CD14-positive monocyte (primary cell): ENCODE measurements around the gene KIT. TPM values are rescaled to one million over a fixed set of nuclear protein-coding genes. Genes with fewer than 3 reads are reported as not detected.

Experiments
- DNase-seq, 3 donors: peaks; one replicate each; pipeline ENCODE4 v3.0.0-alpha.2; 2011 to 2022
- H2AFZ ChIP-seq: 2 replicates; pipeline ENCODE4 v1.6.0; 2012; ENCODE audit warnings: mild to moderate bottlenecking, low read depth, low read length, inconsistent platforms; ENCODE audit not compliant: insufficient read depth, poor library complexity, severe bottlenecking
- H3K27ac ChIP-seq, 2 donors: 1 replicate in 1 of 2; 2 replicates in 1 of 2; pipeline ENCODE4 v1.5.1; 2012 to 2013; ENCODE audit warnings: low read length in 2 of 2, control low read depth in 1 of 2, inconsistent platforms in 1 of 2, low read depth in 1 of 2, mild to moderate bottlenecking in 1 of 2
- H3K27me3 ChIP-seq, 2 donors: one replicate each; pipeline versions ENCODE4 v1.6.0 to v1.6.1; 2011 to 2013; ENCODE audit warnings: low read length in 2 of 2; ENCODE audit not compliant: control insufficient read depth in 2 of 2, insufficient read depth in 2 of 2
- H3K36me3 ChIP-seq, 2 donors: replicated peaks in 1 of 2; 1 replicate in 1 of 2; 2 replicates in 1 of 2; pipeline versions ENCODE4 v1.5.1 to v1.6.1; 2012 to 2013; ENCODE audit warnings: low read length in 2 of 2, control low read depth in 1 of 2, inconsistent platforms in 1 of 2, mild to moderate bottlenecking in 1 of 2; ENCODE audit not compliant: insufficient read depth in 2 of 2, control insufficient read depth in 1 of 2
- H3K4me1 ChIP-seq, 2 donors: 1 replicate in 1 of 2; 2 replicates in 1 of 2; pipeline versions ENCODE4 v1.5.1 to v1.6.1; 2012 to 2013; ENCODE audit warnings: low read length in 2 of 2, control low read depth in 1 of 2, inconsistent platforms in 1 of 2, mild to moderate bottlenecking in 1 of 2, moderate library complexity in 1 of 2; ENCODE audit not compliant: insufficient read depth in 2 of 2, control insufficient read depth in 1 of 2
- H3K4me2 ChIP-seq: replicated peaks from 2 replicates; pipeline ENCODE3; 2012; ENCODE audit warnings: low read length, moderate library complexity, mild to moderate bottlenecking; ENCODE audit not compliant: poor library complexity, severe bottlenecking; ENCODE audit errors: extremely low read depth
- H3K4me3 ChIP-seq, 3 experiments: fragments of 200-600 bp in 1 of 3; sonication (generic) in 1 of 3; replicated peaks in 1 of 3; 1 replicate in 2 of 3; 2 replicates in 1 of 3; pipeline ENCODE4 v1.5.1; 2011 to 2013; ENCODE audit warnings: low read length in 3 of 3, mild to moderate bottlenecking in 3 of 3, control low read depth in 2 of 3, low read depth in 2 of 3, inconsistent platforms in 1 of 3, moderate library complexity in 1 of 3
- H3K79me2 ChIP-seq: 2 replicates; pipeline ENCODE4 v1.6.0; 2012; ENCODE audit warnings: mild to moderate bottlenecking, control low read depth, inconsistent platforms, low read length, moderate library complexity; ENCODE audit not compliant: insufficient read depth
- H3K9ac ChIP-seq: 2 replicates; pipeline ENCODE4 v1.6.0; 2017; ENCODE audit warnings: low read length, mild to moderate bottlenecking; ENCODE audit not compliant: insufficient read depth, poor library complexity, severe bottlenecking
- H3K9me3 ChIP-seq, 2 donors: replicated peaks in 1 of 2; 1 replicate in 1 of 2; 2 replicates in 1 of 2; pipeline versions ENCODE4 v1.5.1 to v1.6.1; 2012 to 2013; ENCODE audit warnings: low read length in 2 of 2, control low read depth in 1 of 2; ENCODE audit not compliant: control insufficient read depth in 1 of 2, insufficient read depth in 1 of 2
- H4K20me1 ChIP-seq: 2 replicates; pipeline ENCODE4 v1.6.0; 2012; ENCODE audit warnings: mild to moderate bottlenecking, low read length, control low read depth, moderate library complexity; ENCODE audit not compliant: insufficient read depth
- H3K27ac Mint-ChIP-seq, 7 donors: one replicate each; pipeline ENCODE4 v1.8.0; 2020; ENCODE audit warnings: mild to moderate bottlenecking in 7 of 7, mixed read lengths in 7 of 7, moderate library complexity in 6 of 7, inconsistent platforms in 2 of 7
- H3K27me3 Mint-ChIP-seq, 3 donors: one replicate each; pipeline ENCODE4 v1.8.0; 2021 to 2022; ENCODE audit warnings: low read depth in 3 of 3, mild to moderate bottlenecking in 3 of 3, mixed read lengths in 3 of 3, moderate library complexity in 3 of 3, inconsistent platforms in 1 of 3
- H3K36me3 Mint-ChIP-seq, 2 donors: one replicate each; pipeline ENCODE4 v1.8.0; 2020; ENCODE audit warnings: mixed read lengths in 2 of 2, inconsistent platforms in 1 of 2, mild to moderate bottlenecking in 1 of 2
- H3K4me1 Mint-ChIP-seq: one replicate; pipeline ENCODE4 v1.8.0; 2020; ENCODE audit warnings: mild to moderate bottlenecking, mixed read lengths
- H3K4me3 Mint-ChIP-seq, 2 donors: one replicate each; pipeline ENCODE4 v1.8.0; 2020; ENCODE audit warnings: mild to moderate bottlenecking in 2 of 2, mixed read lengths in 2 of 2, moderate library complexity in 1 of 2
- H3K9me3 Mint-ChIP-seq, 7 donors: one replicate each; pipeline ENCODE4 v1.8.0; 2020 to 2022; ENCODE audit warnings: mixed read lengths in 7 of 7, mild to moderate bottlenecking in 6 of 7, moderate library complexity in 6 of 7, inconsistent platforms in 2 of 7
- CTCF ChIP-seq: fragments of 200-600 bp; IDR thresholded peaks from one replicate; pipeline ENCODE4 v1.8.0; 2022; ENCODE audit warnings: antibody characterized with exemption, mild to moderate bottlenecking
- WGBS: methylation state at CpG from one replicate; pipeline ENCODE4 v1.1.5; 2013; ENCODE audit warnings: missing lambda C conversion rate; ENCODE audit not compliant: insufficient coverage; 5-methylcytosine and 5-hydroxymethylcytosine counted together
- intact Hi-C, 2 donors: fragments of 100-400 bp; cut with micrococcal nuclease; formaldehyde crosslinking; loops; one replicate each; pipeline versions ENCODE4 v1.15.0 to v1.15.1; 2023
- polyA plus RNA-seq, 3 donors: library from polyadenylated mRNA; depleted of rRNA in 1 of 3; unstranded in 2 of 3; stranded (reverse) in 1 of 3; fragments of 300-500 nt in 2 of 3; fragments of >200 nt in 1 of 3; fragmentation: Illumina TruSeq in 2 of 3; gene quantifications; 1 replicate in 2 of 3; 2 replicates in 1 of 3; pipeline ENCODE4 v1.2.3, GENCODE V29; 2012 to 2021

KIT gene
- polyA plus RNA-seq, 3 donors: not detected

GRCh38 chr4:54657185-54657550 is 589 bp upstream of the KIT start:
- H3K27ac ChIP-seq: no peak overlapping the region
- peaks cover 6% of the 10 kb centered on the region for H3K79me2 ChIP-seq
- TF ChIP-seq CTCF: no peak
- Mint-ChIP-seq H3K27me3 (peaks cover 43 to 47% (median 46%) of the 10 kb centered on the region in 3 donors), H3K36me3 (peaks cover 3 to 4% of the 10 kb centered on the region in 2 donors), H3K4me3 (peak overlapping the region; percentile 85 to 94), H3K4me1 (peaks cover 43% of the 10 kb centered on the region), H3K9me3 (peaks cover 0 to 8% (median 2%) of the 10 kb centered on the region in 7 donors), H3K27ac (no peak overlapping the region)
- peak overlapping the region; percentile 57 for H3K9ac ChIP-seq
- intact Hi-C loops: no loop called here
- 2% methylated on average over 25 of the region's 26 CpGs for WGBS
- H3K27me3 ChIP-seq: peaks cover 25 to 41% of the 10 kb centered on the region in 2 donors
- H2AFZ ChIP-seq: peak overlapping the region; percentile 77
- H4K20me1 ChIP-seq: no peaks in the 10 kb centered on the region
- H3K4me1 ChIP-seq: peaks cover 29 to 38% of the 10 kb centered on the region in 2 donors
- H3K9me3 ChIP-seq: peaks cover 0 to 3% of the 10 kb centered on the region in 2 donors
- no peak for DNase-seq
- H3K36me3 ChIP-seq: no peaks in the 10 kb centered on the region
- peak overlapping the region; percentile 36 to 79 (median 40) for H3K4me3 ChIP-seq
- H3K4me2 ChIP-seq: peak overlapping the region; percentile 93

- no peaks in the 10 kb centered on the region for H3K36me3 ChIP-seq
- DNase-seq: peak; percentile 24 to 50 (median 32)
- peaks cover 6% of the 10 kb centered on the region for H3K79me2 ChIP-seq
- TF ChIP-seq CTCF: no peak
- H3K27ac Mint-ChIP-seq: peak overlapping the region in 3 of 7 donors; percentile 31 to 63 (median 55)
- peaks cover 0 to 3% of the 10 kb centered on the region in 2 donors for H3K9me3 ChIP-seq
- H3K4me1 Mint-ChIP-seq: peaks cover 50% of the 10 kb centered on the region
- no peaks in the 10 kb centered on the region for H4K20me1 ChIP-seq
- H2AFZ ChIP-seq: peak overlapping the region; percentile 77
- WGBS: under 1% methylated on average over 81 of the region's 81 CpGs
- peak overlapping the region; percentile 36 to 79 (median 40) for H3K4me3 ChIP-seq
- intact Hi-C loops: no loop called here
- H3K4me1 ChIP-seq: peaks cover 34 to 48% of the 10 kb centered on the region in 2 donors
- peaks cover 3 to 4% of the 10 kb centered on the region in 2 donors for H3K36me3 Mint-ChIP-seq
- H3K27ac ChIP-seq: no peak overlapping the region
- peaks cover 43 to 47% (median 46%) of the 10 kb centered on the region in 3 donors for H3K27me3 Mint-ChIP-seq
- H3K9ac ChIP-seq: peak overlapping the region; percentile 57
- H3K9me3 Mint-ChIP-seq: peaks cover 0 to 8% (median 2%) of the 10 kb centered on the region in 7 donors
- H3K27me3 ChIP-seq: peaks cover 25 to 41% of the 10 kb centered on the region in 2 donors
- H3K4me3 Mint-ChIP-seq: peak overlapping the region; percentile 85 to 94
- H3K4me2 ChIP-seq: peak overlapping the region; percentile 93
Measured at GRCh38 chr4:54658252-54659093, 716 bp downstream of the KIT start.
